ENCODE data around the gene TSC2. TPM values are rescaled to one million over a fixed set of nuclear protein-coding genes. Genes with fewer than 3 reads are reported as not detected.
A peak's percentile ranks its signal among the peaks of the same experiment; 100 is the strongest.
"Not testable (repeated sequence)": the region's sequence is repeated elsewhere in the genome, so short reads cannot be mapped to it uniquely, and the experiment has no call there.

TSC2 gene
- total and polyA plus RNA-seq, 9 of the 15 experiments (the other 6 are each of a cell fraction or from before 2014, with no cell fraction given): 1.3 to 68.1 (median 16.6) TPM

DNA sequence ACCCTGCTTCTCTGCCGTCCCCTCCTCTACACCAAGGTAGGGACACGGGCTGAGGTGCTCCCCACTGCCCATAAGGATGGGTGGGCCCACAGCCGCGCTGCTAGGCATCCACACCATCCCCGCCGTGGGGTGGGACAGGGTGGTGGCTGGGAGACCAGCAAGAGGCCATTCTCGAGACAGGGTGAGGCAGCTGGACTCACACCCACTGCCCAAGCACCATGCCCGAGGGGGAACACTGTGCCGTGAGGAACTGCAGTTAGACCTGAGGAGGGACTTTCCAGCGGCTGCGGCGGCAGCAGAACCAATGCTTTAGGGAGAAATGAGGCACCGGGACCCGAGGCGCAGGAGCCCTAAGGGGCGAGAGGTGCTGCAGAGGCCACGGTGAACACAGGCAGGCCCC is 74.6 kb downstream of the TSC2 start:
- in situ Hi-C loops (cut with MboI) (no loop called here), intact Hi-C loops (cut with micrococcal nuclease) (no loop called here)
- DNase-seq (ENCODE audit: extremely low read depth in 1 of 4, low spot score in 3 of 4) (no peak), ATAC-seq (no peak; the same call in 2 of the 3 replicates), FAIRE-seq (no peak)
- H3K27me3 ChIP-seq (ENCODE audit: control insufficient read depth in 2 of 2, insufficient read depth in 2 of 2, low read length in 2 of 2): no peaks in the 10 kb centered on the region
- H2AFZ ChIP-seq (ENCODE audit: low read depth, low read length): no peak overlapping the region
- no TSS peak for BruUV-seq (replicated peaks)
- peaks cover 13% of the 10 kb centered on the region for H3K79me2 ChIP-seq (ENCODE audit: control insufficient read depth, insufficient read depth, low read length)
- TF ChIP-seq, protein P1, sequence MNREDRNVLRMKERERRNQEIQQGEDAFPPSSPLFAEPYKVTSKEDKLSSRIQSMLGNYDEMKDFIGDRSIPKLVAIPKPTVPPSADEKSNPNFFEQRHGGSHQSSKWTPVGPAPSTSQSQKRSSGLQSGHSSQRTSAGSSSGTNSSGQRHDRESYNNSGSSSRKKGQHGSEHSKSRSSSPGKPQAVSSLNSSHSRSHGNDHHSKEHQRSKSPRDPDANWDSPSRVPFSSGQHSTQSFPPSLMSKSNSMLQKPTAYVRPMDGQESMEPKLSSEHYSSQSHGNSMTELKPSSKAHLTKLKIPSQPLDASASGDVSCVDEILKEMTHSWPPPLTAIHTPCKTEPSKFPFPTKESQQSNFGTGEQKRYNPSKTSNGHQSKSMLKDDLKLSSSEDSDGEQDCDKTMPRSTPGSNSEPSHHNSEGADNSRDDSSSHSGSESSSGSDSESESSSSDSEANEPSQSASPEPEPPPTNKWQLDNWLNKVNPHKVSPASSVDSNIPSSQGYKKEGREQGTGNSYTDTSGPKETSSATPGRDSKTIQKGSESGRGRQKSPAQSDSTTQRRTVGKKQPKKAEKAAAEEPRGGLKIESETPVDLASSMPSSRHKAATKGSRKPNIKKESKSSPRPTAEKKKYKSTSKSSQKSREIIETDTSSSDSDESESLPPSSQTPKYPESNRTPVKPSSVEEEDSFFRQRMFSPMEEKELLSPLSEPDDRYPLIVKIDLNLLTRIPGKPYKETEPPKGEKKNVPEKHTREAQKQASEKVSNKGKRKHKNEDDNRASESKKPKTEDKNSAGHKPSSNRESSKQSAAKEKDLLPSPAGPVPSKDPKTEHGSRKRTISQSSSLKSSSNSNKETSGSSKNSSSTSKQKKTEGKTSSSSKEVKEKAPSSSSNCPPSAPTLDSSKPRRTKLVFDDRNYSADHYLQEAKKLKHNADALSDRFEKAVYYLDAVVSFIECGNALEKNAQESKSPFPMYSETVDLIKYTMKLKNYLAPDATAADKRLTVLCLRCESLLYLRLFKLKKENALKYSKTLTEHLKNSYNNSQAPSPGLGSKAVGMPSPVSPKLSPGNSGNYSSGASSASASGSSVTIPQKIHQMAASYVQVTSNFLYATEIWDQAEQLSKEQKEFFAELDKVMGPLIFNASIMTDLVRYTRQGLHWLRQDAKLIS (CRISPR knock-in tag; IDR thresholded peaks at IDR 0.05): no peak
- TF ChIP-seq SRF (CRISPR knock-in tag; IDR thresholded peaks at IDR 0.05): no peak
- TF ChIP-seq ZNF124 (CRISPR knock-in tag; IDR thresholded peaks at IDR 0.05): no peak
- TF ChIP-seq, protein P2, sequence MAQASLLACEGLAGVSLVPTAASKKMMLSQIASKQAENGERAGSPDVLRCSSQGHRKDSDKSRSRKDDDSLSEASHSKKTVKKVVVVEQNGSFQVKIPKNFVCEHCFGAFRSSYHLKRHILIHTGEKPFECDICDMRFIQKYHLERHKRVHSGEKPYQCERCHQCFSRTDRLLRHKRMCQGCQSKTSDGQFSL (CRISPR knock-in tag; IDR thresholded peaks at IDR 0.05): no peak
- TF ChIP-seq, protein P2 (tag; IDR thresholded peaks at IDR 0.05): no peak
- no peak for TF ChIP-seq HDAC8 (tag; IDR thresholded peaks at IDR 0.05)
- TF ChIP-seq, protein P3, sequence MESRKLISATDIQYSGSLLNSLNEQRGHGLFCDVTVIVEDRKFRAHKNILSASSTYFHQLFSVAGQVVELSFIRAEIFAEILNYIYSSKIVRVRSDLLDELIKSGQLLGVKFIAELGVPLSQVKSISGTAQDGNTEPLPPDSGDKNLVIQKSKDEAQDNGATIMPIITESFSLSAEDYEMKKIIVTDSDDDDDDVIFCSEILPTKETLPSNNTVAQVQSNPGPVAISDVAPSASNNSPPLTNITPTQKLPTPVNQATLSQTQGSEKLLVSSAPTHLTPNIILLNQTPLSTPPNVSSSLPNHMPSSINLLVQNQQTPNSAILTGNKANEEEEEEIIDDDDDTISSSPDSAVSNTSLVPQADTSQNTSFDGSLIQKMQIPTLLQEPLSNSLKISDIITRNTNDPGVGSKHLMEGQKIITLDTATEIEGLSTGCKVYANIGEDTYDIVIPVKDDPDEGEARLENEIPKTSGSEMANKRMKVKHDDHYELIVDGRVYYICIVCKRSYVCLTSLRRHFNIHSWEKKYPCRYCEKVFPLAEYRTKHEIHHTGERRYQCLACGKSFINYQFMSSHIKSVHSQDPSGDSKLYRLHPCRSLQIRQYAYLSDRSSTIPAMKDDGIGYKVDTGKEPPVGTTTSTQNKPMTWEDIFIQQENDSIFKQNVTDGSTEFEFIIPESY (CRISPR knock-in tag; IDR thresholded peaks at IDR 0.05): peak; percentile 39; the same call in 1 of the 2 replicates
- peaks cover 0 to 47% of the 10 kb centered on the region in 2 experiments; a peak in 2 of 5 replicates for H3K4me1 ChIP-seq (replicated peaks in 1 of 2; ENCODE audit: control insufficient read depth in 2 of 2, insufficient read depth in 2 of 2, low read length in 2 of 2)
- CTCF ChIA-PET (ENCODE audit: low intra/inter-chr PET ratio): no interaction called here
- 82% methylated on average over 9 of the region's 17 CpGs for WGBS (ENCODE audit: insufficient coverage, low coverage, missing lambda C conversion rate)
- no peak overlapping the region for H3K4me2 ChIP-seq (ENCODE audit: insufficient read depth, low read length)
- H3K36me3 ChIP-seq (ENCODE audit: control insufficient read depth, insufficient read depth, low read length): no peaks in the 10 kb centered on the region
- peaks cover 3% of the 10 kb centered on the region; the same call in 1 of the 2 replicates for H4K20me1 ChIP-seq (replicated peaks; ENCODE audit: control insufficient read depth, insufficient read depth, low read length)
- no peak overlapping the region for H3K27ac ChIP-seq (ENCODE audit: extremely low read depth, low read depth, low read length)
- no peaks in the 10 kb centered on the region for H3K9me1 ChIP-seq (ENCODE audit: control insufficient read depth, insufficient read depth, low read length)
- H3K9ac ChIP-seq (ENCODE audit: insufficient read depth in 1 of 2, low read depth in 2 of 2, low read length in 2 of 2): peak overlapping the region in 1 of 2 experiments; percentile 26; a peak in 1 of 4 replicates
- H3K9me3 ChIP-seq (replicated peaks; ENCODE audit: control insufficient read depth, insufficient read depth, low read depth, low read length): no peaks in the 10 kb centered on the region
- H3K4me3 ChIP-seq: no peak overlapping the region
- POLR2A ChIA-PET: no interaction called here

DNA sequence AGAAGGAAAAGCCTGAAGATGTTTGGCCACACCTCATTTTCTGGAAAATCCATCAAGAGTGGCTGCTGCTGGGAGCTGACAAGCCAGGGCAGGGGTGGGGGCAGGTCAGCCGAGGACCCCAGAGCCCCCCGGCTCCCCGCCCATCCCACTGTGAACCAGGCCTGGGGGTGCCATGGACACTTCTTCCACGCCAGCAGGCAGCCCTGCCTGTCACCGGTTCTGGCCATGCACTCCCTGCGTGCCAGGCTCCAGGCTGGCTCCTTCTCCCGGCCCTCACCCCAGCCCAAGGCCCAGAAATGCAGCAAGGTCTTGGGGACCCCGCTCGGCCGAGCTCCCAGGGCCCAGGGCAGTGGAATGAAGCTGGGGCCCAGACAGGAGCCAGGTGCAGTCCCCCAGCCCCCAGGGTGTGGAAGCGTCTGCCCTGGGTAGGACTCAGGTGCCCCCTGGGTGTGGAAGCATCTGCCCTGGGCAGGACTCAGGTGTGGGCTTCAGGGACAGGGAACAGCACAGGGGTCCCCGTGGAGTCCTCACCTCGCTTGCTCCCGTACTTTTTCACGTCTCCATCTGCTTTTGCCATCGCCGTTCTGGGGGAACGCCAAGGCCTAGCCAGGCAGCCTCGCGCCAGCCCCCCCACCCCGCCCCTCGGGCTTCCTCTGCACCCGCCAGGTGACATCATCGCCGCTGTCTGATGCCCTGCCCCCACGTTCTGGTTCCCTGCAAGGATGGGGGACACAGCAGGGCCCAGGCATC is 75.3 kb downstream of the TSC2 start:
- H3K27me3 ChIP-seq (ENCODE audit: control insufficient read depth in 2 of 2, insufficient read depth in 2 of 2, low read length in 2 of 2); H3K4me3 ChIP-seq; H3K4me2 ChIP-seq (ENCODE audit: insufficient read depth, low read length); ATAC-seq; H3K9me1 ChIP-seq (ENCODE audit: control insufficient read depth, insufficient read depth, low read length); H3K36me3 ChIP-seq (ENCODE audit: control insufficient read depth, insufficient read depth, low read length); in situ Hi-C loops (cut with MboI); H3K9ac ChIP-seq (ENCODE audit: insufficient read depth in 1 of 2, low read depth in 2 of 2, low read length in 2 of 2); CTCF ChIA-PET (ENCODE audit: low intra/inter-chr PET ratio); H2AFZ ChIP-seq (ENCODE audit: low read depth, low read length); intact Hi-C loops (cut with micrococcal nuclease); H4K20me1 ChIP-seq (replicated peaks; ENCODE audit: control insufficient read depth, insufficient read depth, low read length); FAIRE-seq; POLR2A ChIA-PET; H3K9me3 ChIP-seq (replicated peaks; ENCODE audit: control insufficient read depth, insufficient read depth, low read depth, low read length); H3K27ac ChIP-seq (ENCODE audit: extremely low read depth, low read depth, low read length); BruUV-seq (replicated peaks); DNase-seq (ENCODE audit: extremely low read depth in 1 of 4, low spot score in 3 of 4): not testable (repeated sequence)
- Histone ChIP-seq H3K4me1 (replicated peaks in 1 of 2; ENCODE audit: control insufficient read depth in 2 of 2, insufficient read depth in 2 of 2, low read length in 2 of 2) (peaks cover 0 to 49% of the 10 kb centered on the region in 2 experiments; a peak in 3 of 5 replicates), H3K79me2 (ENCODE audit: control insufficient read depth, insufficient read depth, low read length) (peaks cover 15% of the 10 kb centered on the region)
- WGBS (ENCODE audit: insufficient coverage, low coverage, missing lambda C conversion rate): 89% methylated on average over 3 of the region's 26 CpGs

Data from K562 (cell line).